ENCODE data around the gene KIAA1586.
"Not testable (repeated sequence)": the region's sequence is repeated elsewhere in the genome, so short reads cannot be mapped to it uniquely, and the experiment has no call there.

Gene KIAA1586

GRCh38 chr6:57046332-57047256 lies at the start of gene KIAA1586:
KIAA1586 (plus strand) TSS chr6:57046693; CDS start chr6:57046756, 63 bp downstream.
- DNase-seq = peak; percentile 91

- no peak for DNase-seq
Measured at GRCh38 chr6:56999049-56999448, 47.4 kb upstream of the KIAA1586 start.

GRCh38 chr6:56999748-57000147 lies 46.7 kb upstream of the KIAA1586 start:
- not testable (repeated sequence) for DNase-seq

GRCh38 chr6:57002197-57002596 lies 44.3 kb upstream of the KIAA1586 start:
- DNase-seq = no peak

GRCh38 chr6:57004292-57004691 lies 42.2 kb upstream of the KIAA1586 start:
- no peak for DNase-seq

GRCh38 chr6:57006101-57006500 lies 40.4 kb upstream of the KIAA1586 start:
- no peak for DNase-seq

GRCh38 chr6:57008069-57008468 lies 38.4 kb upstream of the KIAA1586 start:
- not testable (repeated sequence) for DNase-seq

GRCh38 chr6:57013521-57013926 lies 33.0 kb upstream of the KIAA1586 start:
- no peak for DNase-seq

- no peak for DNase-seq
Measured at GRCh38 chr6:57017069-57017468, 29.4 kb upstream of the KIAA1586 start.

GRCh38 chr6:57017841-57018240 lies 28.7 kb upstream of the KIAA1586 start:
- DNase-seq = no peak

GRCh38 chr6:57019434-57019833 lies 27.1 kb upstream of the KIAA1586 start:
- no peak for DNase-seq

- DNase-seq = peak; percentile 42
Measured at GRCh38 chr6:57021086-57021720, 25.3 kb upstream of the KIAA1586 start.

- DNase-seq = no peak
Measured at GRCh38 chr6:57024321-57024720, 22.2 kb upstream of the KIAA1586 start.

GRCh38 chr6:57024775-57025174 lies 21.7 kb upstream of the KIAA1586 start:
- DNase-seq = no peak

- DNase-seq = no peak
Measured at GRCh38 chr6:57026001-57026400, 20.5 kb upstream of the KIAA1586 start.

GRCh38 chr6:57027301-57027700 lies 19.2 kb upstream of the KIAA1586 start:
- DNase-seq = no peak

GRCh38 chr6:57029213-57029612 lies 17.3 kb upstream of the KIAA1586 start:
- no peak for DNase-seq

- no peak for DNase-seq
Measured at GRCh38 chr6:57033228-57033627, 13.3 kb upstream of the KIAA1586 start.

GRCh38 chr6:57035549-57035948 lies 10.9 kb upstream of the KIAA1586 start:
- DNase-seq = no peak

GRCh38 chr6:57038906-57039305 lies 7.6 kb upstream of the KIAA1586 start:
- no peak for DNase-seq

- DNase-seq = peak; percentile 48
Measured at GRCh38 chr6:57040011-57040410, 6.5 kb upstream of the KIAA1586 start.

GRCh38 chr6:57044061-57044460 lies 2.4 kb upstream of the KIAA1586 start:
- not testable (repeated sequence) for DNase-seq

GRCh38 chr6:57044568-57044967 lies 1.9 kb upstream of the KIAA1586 start:
- DNase-seq = no peak

GRCh38 chr6:57047257-57047585 lies 728 bp downstream of the KIAA1586 start:
- DNase-seq = not testable (repeated sequence)
